ENCODE results near the gene TRMT112. TPM values are rescaled to one million over a fixed set of nuclear protein-coding genes. Genes with fewer than 3 reads are reported as not detected.

TRMT112 gene
- total RNA-seq, 2 experiments from 2014 or later, result 137 to 145 TPM

- POLR2A ChIA-PET, result interaction anchor here (0.6 to 6.5 kb wide), 19 partner anchors 8 to 82 kb away, joined by 3 to 161 read pairs (median 5); partner anchors contain the start of genes BAD, CATSPERZ, ESRRA and FERMT3
Observed at GRCh38 chr11:64268025-64268892, 49.1 kb downstream of the TRMT112 start.

GRCh38 chr11:64267207-64267945 is 50.0 kb downstream of the TRMT112 start:
- ChIA-PET POLR2A (interaction anchor here (0.9 to 6.5 kb wide), 8 partner anchors 9 to 81 kb away, joined by 5 to 161 read pairs (median 48); partner anchors contain the start of genes BAD, ESRRA, FERMT3 and GPR137), CTCF (interaction anchor here (0.7 to 7.0 kb wide), 3 partner anchors 17 to 50 kb away, joined by 3 to 80 read pairs (median 24); partner anchors contain the start of genes CATSPERZ, ESRRA and TRMT112)
- Mint-ChIP-seq H3K4me1 (peaks cover 27% of the 10 kb centered on the region), H3K36me3 (ENCODE audit: low read depth) (peaks cover 20% of the 10 kb centered on the region), H3K9me3 (no peaks in the 10 kb centered on the region), H3K4me3 (no peak overlapping the region), H3K27me3 (no peaks in the 10 kb centered on the region), H3K27ac (peak overlapping the region; percentile 89)
- DNase-seq, result no peak

More at GRCh38 chr11:64268025-64268892, 49.1 kb downstream of the TRMT112 start:
- H3K27me3 Mint-ChIP-seq, result no peaks in the 10 kb centered on the region
- H3K4me1 Mint-ChIP-seq, result peaks cover 28% of the 10 kb centered on the region
- no peak for DNase-seq
- H3K36me3 Mint-ChIP-seq (ENCODE audit: low read depth), result peaks cover 18% of the 10 kb centered on the region
- CTCF ChIA-PET, result interaction anchor here (1.2 to 7.0 kb wide), 9 partner anchors 9 to 81 kb away, joined by 3 to 80 read pairs (median 9); partner anchors contain the start of genes CATSPERZ, ESRRA, FKBP2 and PLCB3
- H3K9me3 Mint-ChIP-seq, result no peaks in the 10 kb centered on the region
- peak overlapping the region; percentile 85 for H3K4me3 Mint-ChIP-seq
- H3K27ac Mint-ChIP-seq, result peak overlapping the region; percentile 89

Other genes starting within 250 kb of the TRMT112 start
- gene MACROD1, start 151.4 kb downstream of the TRMT112 start, total RNA-seq, result 1 to 10 TPM; 8.8 to 9.1 TPM
- 100 to 1,000 TPM; 258 to 269 TPM for gene STIP1, start 131.4 kb downstream of the TRMT112 start, total RNA-seq
- 100 to 1,000 TPM; 195 to 199 TPM for gene FERMT3, start 110.8 kb downstream of the TRMT112 start, total RNA-seq
- 10 to 100 TPM; 34.7 to 35.3 TPM for gene TRPT1, start 91.4 kb downstream of the TRMT112 start, total RNA-seq
- gene NUDT22, start 91.3 kb downstream of the TRMT112 start, total RNA-seq, result 10 to 100 TPM; 84.8 to 90.6 TPM
- gene DNAJC4, start 87.0 kb downstream of the TRMT112 start, total RNA-seq, result 10 to 100 TPM; 40.8 to 42.0 TPM
- gene VEGFB, start 83.0 kb downstream of the TRMT112 start, total RNA-seq, result 10 to 100 TPM; 49.1 to 58.5 TPM
- 10 to 100 TPM; 26.4 to 27.9 TPM for gene FKBP2, start 76.5 kb downstream of the TRMT112 start, total RNA-seq
- gene PPP1R14B, start 70.6 kb downstream of the TRMT112 start, total RNA-seq, result 100 to 1,000 TPM in 1 of 2 experiments, 10 to 100 TPM in 1; 96.9 to 105 TPM
- 10 to 100 TPM; 12.5 to 14.0 TPM for gene PLCB3, start 66.0 kb downstream of the TRMT112 start, total RNA-seq
- gene BAD, start 32.9 kb downstream of the TRMT112 start, total RNA-seq, result 10 to 100 TPM; 36.5 to 39.2 TPM
- 10 to 100 TPM; 31.4 to 37.9 TPM for gene GPR137, start 31.7 kb downstream of the TRMT112 start, total RNA-seq
- gene KCNK4, start 26.3 kb downstream of the TRMT112 start, total RNA-seq, result under 1 TPM in 1 of 2 experiments, not detected in 1; 0.15 TPM
- not detected for gene CATSPERZ, start 17.2 kb downstream of the TRMT112 start, total RNA-seq
- gene ESRRA, start 12.0 kb downstream of the TRMT112 start, total RNA-seq, result 10 to 100 TPM; 38.5 to 42.2 TPM
- 100 to 1,000 TPM; 137 to 139 TPM for gene PRDX5, start 562 bp upstream of the TRMT112 start, total RNA-seq
- 100 to 1,000 TPM in 1 of 2 experiments, 10 to 100 TPM in 1; 99.1 to 106 TPM for gene CCDC88B, start 22.6 kb upstream of the TRMT112 start, total RNA-seq
- gene RPS6KA4, start 41.6 kb upstream of the TRMT112 start, total RNA-seq, result 10 to 100 TPM; 40.2 to 43.5 TPM
- gene SLC22A11, start 238.4 kb upstream of the TRMT112 start, total RNA-seq, result not detected

Data from activated CD4-positive, alpha-beta memory T cell treated with anti-CD3 and anti-CD28 coated beads, Interleukin-2, amount 10 ng/mL, durations not matched to agents 7 days and 5 days (primary cell).